ENCODE results near the gene SIGLEC9. TPM values are rescaled to one million over a fixed set of nuclear protein-coding genes. Genes with fewer than 3 reads are reported as not detected.

Gene SIGLEC9
- polyA plus RNA-seq (ENCODE audit: insufficient read length in 4 of 4): 1 to 10 TPM; 1.2 to 1.8 (median 1.5) TPM

GRCh38 chr19:51124729-51125128, at the start of gene SIGLEC9:
Gene SIGLEC9, plus strand, starts transcription at chr19:51124906. Its CDS starts 69 bp downstream, at chr19:51124975.
- no peak for DNase-seq (ENCODE audit: low read depth in 4 of 4, low spot score in 3 of 4)

GRCh38 chr19:51075998-51076397, 48.7 kb upstream of the SIGLEC9 start:
- no peak for DNase-seq (ENCODE audit: low read depth in 4 of 4, low spot score in 3 of 4)

- no peak for DNase-seq (ENCODE audit: low read depth in 4 of 4, low spot score in 3 of 4)
Measured at GRCh38 chr19:51076631-51077213, 48.0 kb upstream of the SIGLEC9 start.

- DNase-seq (ENCODE audit: low read depth in 4 of 4, low spot score in 3 of 4): no peak
Measured at GRCh38 chr19:51078104-51078503, 46.6 kb upstream of the SIGLEC9 start.

GRCh38 chr19:51078731-51079130, 46.0 kb upstream of the SIGLEC9 start:
- no peak for DNase-seq (ENCODE audit: low read depth in 4 of 4, low spot score in 3 of 4)

DNA sequence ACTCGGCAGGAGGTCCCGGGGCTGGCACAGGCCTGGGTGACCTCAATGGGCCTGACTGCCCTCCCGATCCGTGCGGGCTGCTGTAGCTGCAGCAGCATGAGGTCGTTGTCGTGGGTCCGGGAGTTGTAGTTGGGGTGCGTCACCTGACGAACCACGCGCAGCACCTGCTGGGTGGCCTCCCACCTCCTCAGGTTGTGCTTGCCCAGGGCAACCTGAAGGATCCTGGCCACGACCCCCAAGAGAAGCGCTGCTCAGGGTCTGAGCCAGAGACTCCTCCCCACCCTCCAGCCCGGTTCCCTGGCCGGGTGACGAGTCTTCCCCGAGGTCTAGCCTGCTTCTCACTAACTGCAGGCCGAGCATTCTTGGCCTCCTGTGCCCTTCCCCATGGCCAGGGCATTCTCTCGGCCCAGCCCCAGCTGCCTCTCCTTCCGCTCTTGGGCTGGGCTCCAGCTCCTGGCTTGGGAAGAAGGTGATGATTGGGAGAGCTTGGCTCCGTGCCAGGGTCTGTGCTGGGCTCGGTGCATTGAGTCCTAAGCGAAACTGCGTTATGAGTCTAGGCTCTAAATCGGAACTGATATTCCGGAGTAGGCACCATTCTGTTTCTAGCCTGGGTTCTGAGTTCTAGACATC, 45.1 kb upstream of the SIGLEC9 start:
- no peak for DNase-seq (ENCODE audit: low read depth in 4 of 4, low spot score in 3 of 4)

- no peak for DNase-seq (ENCODE audit: low read depth in 4 of 4, low spot score in 3 of 4)
Measured at GRCh38 chr19:51081476-51081875, 43.2 kb upstream of the SIGLEC9 start.

GRCh38 chr19:51082611-51083010, 42.1 kb upstream of the SIGLEC9 start, which contains the start of gene KLK14:
Gene KLK14, minus strand, starts transcription at chr19:51082887. Its CDS starts 273 bp downstream, at chr19:51082614.
- no peak for DNase-seq (ENCODE audit: low read depth in 4 of 4, low spot score in 3 of 4)

DNA sequence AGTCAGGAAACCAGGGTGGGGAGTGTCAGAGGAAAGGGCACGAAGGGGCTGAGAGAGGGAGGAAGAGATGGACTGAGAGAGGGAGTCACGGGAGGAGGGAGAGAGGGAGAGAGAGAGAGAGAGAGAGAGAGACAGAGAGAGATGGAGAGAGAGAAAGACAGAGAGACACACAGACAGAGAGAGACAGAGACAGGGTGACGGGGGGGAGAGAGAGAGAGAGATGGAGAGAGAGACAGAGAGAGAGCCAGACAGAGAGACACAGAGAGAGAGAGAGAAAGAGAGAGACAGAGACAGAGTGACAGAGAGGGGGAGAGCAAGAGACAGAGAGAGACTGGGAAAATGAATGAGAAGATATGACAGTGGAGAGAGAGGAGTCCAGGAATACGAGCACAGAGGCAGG, 41.5 kb upstream of the SIGLEC9 start:
- no peak for DNase-seq (ENCODE audit: low read depth in 4 of 4, low spot score in 3 of 4)

GRCh38 chr19:51083783-51084182, 40.9 kb upstream of the SIGLEC9 start:
- no peak for DNase-seq (ENCODE audit: low read depth in 4 of 4, low spot score in 3 of 4)

GRCh38 chr19:51084505-51084904, 40.2 kb upstream of the SIGLEC9 start:
- DNase-seq (ENCODE audit: low read depth in 4 of 4, low spot score in 3 of 4): no peak

- DNase-seq (ENCODE audit: low read depth in 4 of 4, low spot score in 3 of 4): no peak
Measured at GRCh38 chr19:51086153-51086850, 38.4 kb upstream of the SIGLEC9 start.

DNA sequence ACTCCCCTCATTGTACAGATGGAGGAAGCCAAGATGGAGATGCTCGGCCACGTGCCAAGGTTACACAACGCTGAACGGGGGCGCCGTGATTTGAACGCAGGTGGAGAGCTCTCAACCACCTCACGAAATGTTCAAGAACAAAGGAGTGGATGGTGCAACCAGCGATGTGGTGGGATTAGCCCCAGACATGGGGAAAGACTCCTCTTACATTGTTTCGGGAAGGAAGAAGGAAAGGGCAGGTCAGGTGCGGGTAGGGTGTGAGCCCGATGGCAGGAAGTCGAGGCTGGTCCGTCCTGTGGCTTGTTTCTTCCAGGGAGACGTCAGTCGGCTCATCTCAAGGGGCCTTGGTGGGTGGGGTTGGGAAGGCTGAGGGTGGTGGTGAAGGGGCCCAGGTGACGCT, 34.9 kb upstream of the SIGLEC9 start:
- DNase-seq (ENCODE audit: low read depth in 4 of 4, low spot score in 3 of 4): no peak

- no peak for DNase-seq (ENCODE audit: low read depth in 4 of 4, low spot score in 3 of 4)
Measured at GRCh38 chr19:51090471-51090870, 34.2 kb upstream of the SIGLEC9 start.

DNA sequence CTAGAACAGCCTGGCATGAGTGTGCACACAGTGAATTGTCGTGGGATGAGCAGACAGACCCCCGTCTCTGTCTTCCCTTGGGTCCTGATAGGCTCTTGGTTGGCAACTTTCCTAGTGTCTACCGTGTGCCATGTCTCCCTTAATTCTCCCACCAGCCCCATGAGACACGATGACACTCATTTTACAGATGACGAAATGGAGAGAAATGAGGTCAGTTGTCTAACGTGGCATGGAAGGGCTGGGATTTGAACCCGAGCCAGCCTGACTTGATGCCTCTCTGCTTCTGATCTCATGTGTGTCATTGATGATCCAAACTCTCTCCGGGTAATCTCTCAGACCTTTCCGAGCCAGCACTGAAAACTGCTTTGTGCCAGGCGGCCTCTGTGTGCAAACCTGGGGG, 33.6 kb upstream of the SIGLEC9 start:
- no peak for DNase-seq (ENCODE audit: low read depth in 4 of 4, low spot score in 3 of 4)

DNA sequence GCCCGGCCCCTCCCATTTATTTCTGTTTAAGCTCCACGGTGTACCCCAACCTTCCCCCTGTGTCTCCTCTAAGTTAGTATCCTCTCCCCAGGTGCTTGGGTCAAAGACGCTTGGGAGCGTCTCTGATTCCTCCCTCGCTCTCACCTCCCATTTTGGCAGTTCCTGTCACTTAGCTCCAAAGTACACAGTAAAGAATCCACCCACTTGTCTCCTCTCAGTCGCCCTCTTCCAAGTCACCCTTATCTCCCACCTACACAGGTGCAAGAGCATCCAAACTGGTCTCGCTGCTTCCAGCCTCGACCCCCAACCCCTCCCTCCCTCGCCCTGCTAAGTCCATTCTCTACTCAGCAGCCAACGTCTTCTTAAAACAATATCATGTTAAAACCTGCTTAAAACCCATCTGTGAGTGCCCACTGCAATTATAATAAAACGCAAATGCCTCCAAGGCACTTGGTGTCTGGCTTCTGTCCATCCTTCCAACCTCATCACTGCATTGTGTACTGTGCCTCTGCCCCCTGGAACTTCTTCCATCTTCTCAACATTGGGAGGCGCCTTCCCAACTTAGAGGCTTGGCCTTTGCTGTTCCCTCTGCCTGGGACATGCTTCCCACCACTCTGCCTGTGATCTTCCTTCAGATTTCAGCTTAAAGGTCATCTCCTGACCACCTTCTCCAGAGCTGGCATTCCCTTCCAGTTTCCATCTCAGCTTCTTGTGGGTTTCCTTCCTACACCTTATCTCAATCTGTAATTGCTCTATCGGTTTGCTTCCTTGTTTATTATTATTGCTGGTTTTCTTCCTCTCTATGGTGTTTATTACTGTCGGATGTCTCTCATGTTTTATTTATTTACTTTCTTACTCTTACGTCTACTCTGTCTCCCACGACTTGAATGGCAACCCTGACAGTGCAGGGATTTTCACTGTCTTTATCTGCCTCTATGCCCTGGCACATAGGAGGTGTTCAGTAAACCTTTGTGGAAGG, 32.5 kb upstream of the SIGLEC9 start:
- no peak for DNase-seq (ENCODE audit: low read depth in 4 of 4, low spot score in 3 of 4)

DNA sequence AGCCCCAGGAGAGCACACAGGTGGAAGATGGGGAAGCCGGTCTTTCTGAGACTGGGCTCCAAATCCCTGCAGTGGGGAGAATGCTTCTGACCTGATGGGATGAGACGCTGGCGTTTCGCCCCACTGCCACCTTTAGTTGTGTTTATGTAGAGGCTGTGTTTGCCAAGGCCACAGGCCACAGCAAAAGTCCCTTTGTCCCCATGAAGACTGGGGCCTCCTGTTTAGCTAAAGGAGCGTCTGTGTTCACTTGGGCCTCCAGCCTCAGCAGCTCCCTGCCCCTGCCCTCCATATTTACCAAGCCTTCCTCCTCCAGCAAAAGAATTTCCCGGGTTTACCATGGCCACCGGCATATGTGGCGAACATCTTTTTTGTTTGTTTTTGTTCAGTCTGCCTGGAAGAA, 31.6 kb upstream of the SIGLEC9 start:
- no peak for DNase-seq (ENCODE audit: low read depth in 4 of 4, low spot score in 3 of 4)

- no peak for DNase-seq (ENCODE audit: low read depth in 4 of 4, low spot score in 3 of 4)
Measured at GRCh38 chr19:51093510-51094345, 31.0 kb upstream of the SIGLEC9 start.

DNA sequence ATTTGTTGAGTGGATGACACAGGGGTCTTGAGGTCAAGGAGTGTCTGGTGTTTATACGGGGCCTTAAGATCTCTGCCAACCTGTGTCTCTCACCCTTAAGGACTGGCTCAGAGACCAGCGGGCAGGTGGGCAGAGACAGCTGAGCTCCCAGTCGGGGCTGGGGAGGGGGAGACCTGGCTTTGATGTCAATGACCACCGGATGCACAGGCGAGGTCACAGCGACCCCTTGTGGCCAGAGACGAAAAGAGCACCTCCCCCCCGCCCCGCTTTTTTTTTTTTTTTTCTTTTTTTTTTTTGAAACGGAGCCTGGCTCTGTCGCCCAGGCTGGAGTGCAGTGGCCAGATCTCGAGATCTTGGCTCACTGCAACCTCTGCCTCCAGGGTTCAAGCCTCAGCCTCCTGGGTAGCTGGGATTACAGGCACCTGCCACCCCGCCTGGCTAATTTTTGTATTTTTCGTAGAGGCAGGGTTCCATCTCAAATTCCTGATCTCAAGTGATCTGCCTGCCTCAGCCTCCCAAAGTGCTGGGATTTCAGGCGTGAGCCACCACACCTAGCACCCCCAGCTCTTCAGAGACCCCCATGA, 29.9 kb upstream of the SIGLEC9 start:
- no peak for DNase-seq (ENCODE audit: low read depth in 4 of 4, low spot score in 3 of 4)
